Naive B cell (primary cell): ENCODE data around the gene NCAPD3. TPM values are rescaled to one million over a fixed set of nuclear protein-coding genes. Genes with fewer than 3 reads are reported as not detected.

Experiments used
- ATAC-seq, 2 donors: fragments of 150-1000 bp; cut with Tn5 transposase; 2 replicates each; pipeline ENCODE4 v1.10.0; 2021; ENCODE audit warnings: low read depth in 2 of 2, mild to moderate bottlenecking in 2 of 2, moderate library complexity in 2 of 2
- DNase-seq: peaks from one replicate; pipeline ENCODE4 v3.0.0; 2022
- H3K27ac Mint-ChIP-seq, 6 donors: one replicate each; pipeline ENCODE4 v1.8.0; 2020 to 2022; ENCODE audit warnings: mild to moderate bottlenecking in 6 of 6, mixed read lengths in 6 of 6, moderate library complexity in 5 of 6, inconsistent platforms in 2 of 6
- H3K27me3 Mint-ChIP-seq, 3 donors: one replicate each; pipeline ENCODE4 v1.8.0; 2021 to 2022; ENCODE audit warnings: mixed read lengths in 3 of 3, mild to moderate bottlenecking in 1 of 3
- H3K36me3 Mint-ChIP-seq, 2 donors: one replicate each; pipeline ENCODE4 v1.8.0; 2020 to 2022; ENCODE audit warnings: mixed read lengths in 2 of 2, inconsistent platforms in 1 of 2, mild to moderate bottlenecking in 1 of 2
- H3K4me1 Mint-ChIP-seq, 3 donors: one replicate each; pipeline ENCODE4 v1.8.0; 2020 to 2022; ENCODE audit warnings: mixed read lengths in 3 of 3, inconsistent platforms in 1 of 3, mild to moderate bottlenecking in 1 of 3, moderate library complexity in 1 of 3
- H3K4me3 Mint-ChIP-seq, 8 donors: one replicate each; pipeline ENCODE4 v1.8.0; 2020 to 2022; ENCODE audit warnings: mild to moderate bottlenecking in 8 of 8, mixed read lengths in 8 of 8, moderate library complexity in 8 of 8, inconsistent platforms in 2 of 8
- H3K9me3 Mint-ChIP-seq, 7 donors: one replicate each; pipeline ENCODE4 v1.8.0; 2020 to 2022; ENCODE audit warnings: mixed read lengths in 7 of 7, mild to moderate bottlenecking in 5 of 7, inconsistent platforms in 2 of 7, moderate library complexity in 1 of 7
- polyA plus RNA-seq, 6 donors: library from polyadenylated mRNA; unstranded; fragments of 300-500 nt; fragmentation: Illumina TruSeq; gene quantifications; one replicate each; pipeline ENCODE4 v1.2.3, GENCODE V29; 2021; ENCODE audit warnings: low read depth in 6 of 6

Gene NCAPD3
- polyA plus RNA-seq, 6 donors from 2014 or later: 6.2 to 13.2 (median 8.6) TPM

DNA sequence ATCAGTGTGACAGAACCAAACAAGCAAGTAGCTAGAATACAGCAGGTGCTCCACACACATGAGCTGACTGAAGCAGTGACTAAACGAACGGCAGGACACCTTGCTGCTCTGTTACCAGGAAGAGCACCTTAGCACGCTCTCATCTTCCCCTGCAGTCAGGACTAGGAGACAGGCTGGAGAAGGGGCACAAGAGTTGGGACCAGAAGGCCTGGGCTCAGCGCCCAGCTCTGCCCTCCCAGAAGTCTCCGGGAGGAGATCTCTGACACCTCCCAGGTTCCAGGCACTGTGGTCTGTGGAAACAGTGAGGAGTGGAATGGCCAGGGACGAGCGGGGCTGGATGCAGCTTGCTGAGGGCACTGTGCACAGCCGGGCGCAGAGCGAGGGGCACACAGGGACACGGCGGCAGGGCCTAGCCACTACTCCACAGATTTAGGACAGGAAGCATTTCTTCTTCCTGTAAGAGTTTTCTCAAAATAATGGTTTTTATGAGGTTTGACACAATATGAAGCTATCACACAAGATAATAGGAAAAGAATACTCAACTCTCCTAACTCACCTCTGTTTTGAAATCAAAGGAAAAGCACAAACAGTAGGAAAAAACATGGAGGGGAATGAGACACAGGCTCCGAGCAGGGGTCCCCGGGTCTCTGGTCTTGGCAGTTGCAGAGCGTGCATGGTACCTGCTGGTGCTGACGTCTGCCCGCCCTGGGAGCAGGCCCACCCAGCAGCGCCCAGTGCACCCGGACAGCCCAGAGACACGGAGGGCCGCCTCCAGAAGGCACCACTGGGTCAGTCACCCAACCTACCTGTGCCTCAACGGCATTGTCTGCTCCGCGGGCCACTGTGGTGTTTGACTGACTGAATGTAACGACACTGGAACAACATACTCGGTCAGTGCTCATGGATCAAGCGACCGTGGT is 67.6 kb downstream of the NCAPD3 start:
- Mint-ChIP-seq H3K27ac (no peak overlapping the region), H3K36me3 (peaks cover 16 to 35% of the 10 kb centered on the region in 2 donors), H3K4me3 (no peak overlapping the region), H3K4me1 (peaks cover 0 to 4% (median 0%) of the 10 kb centered on the region in 3 donors), H3K9me3 (no peaks in the 10 kb centered on the region), H3K27me3 (no peaks in the 10 kb centered on the region)
- DNase-seq (no peak), ATAC-seq (no peak)

DNA sequence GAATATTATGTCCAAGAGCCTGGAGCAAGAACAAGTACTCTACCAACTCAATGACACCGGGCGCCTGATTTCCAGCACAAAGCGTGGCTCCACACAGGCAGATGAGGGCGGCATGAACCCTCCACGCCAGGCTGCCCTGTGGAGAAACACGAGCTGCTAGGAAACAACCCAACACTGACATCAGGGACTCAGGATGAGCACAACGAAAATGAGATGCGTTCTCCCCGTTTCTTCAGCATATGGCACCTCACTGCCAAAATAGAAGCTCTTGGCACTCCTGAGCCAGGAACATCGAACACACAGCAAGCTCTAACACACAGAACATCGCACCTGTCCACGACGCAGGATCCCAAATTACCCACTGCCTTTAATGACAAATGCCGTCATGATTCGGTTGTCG is 68.3 kb downstream of the NCAPD3 start:
- no peaks in the 10 kb centered on the region for H3K9me3 Mint-ChIP-seq
- peaks cover 0 to 4% (median 0%) of the 10 kb centered on the region in 3 donors for H3K4me1 Mint-ChIP-seq
- no peak for ATAC-seq
- peaks cover 15 to 35% of the 10 kb centered on the region in 2 donors for H3K36me3 Mint-ChIP-seq
- H3K4me3 Mint-ChIP-seq: no peak overlapping the region
- no peak for DNase-seq
- H3K27ac Mint-ChIP-seq: no peak overlapping the region
- no peaks in the 10 kb centered on the region for H3K27me3 Mint-ChIP-seq

DNA sequence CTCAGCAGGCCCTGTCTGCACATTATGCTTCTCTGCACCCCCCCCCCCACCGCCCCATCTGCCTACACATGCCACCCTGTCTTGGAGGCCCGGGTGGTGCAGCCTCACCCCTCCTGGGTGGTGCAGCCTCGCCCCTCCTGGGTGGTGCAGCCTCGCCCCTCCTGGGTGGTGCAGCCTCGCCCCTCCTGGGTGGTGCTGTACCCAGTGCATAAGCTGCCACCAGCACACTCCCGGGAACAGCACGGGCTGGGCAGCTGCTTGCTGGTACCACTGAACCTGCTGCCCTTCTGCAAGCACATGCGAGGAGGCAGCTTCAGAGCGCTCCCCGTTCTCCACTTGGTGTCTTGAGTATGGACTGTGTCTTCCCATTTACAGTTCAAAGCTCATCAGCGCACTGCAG is 69.3 kb downstream of the NCAPD3 start:
- H3K4me1 Mint-ChIP-seq: peaks cover 0 to 4% (median 0%) of the 10 kb centered on the region in 3 donors
- H3K27me3 Mint-ChIP-seq: no peaks in the 10 kb centered on the region
- no peak overlapping the region for H3K27ac Mint-ChIP-seq
- peaks cover 9 to 26% of the 10 kb centered on the region in 2 donors for H3K36me3 Mint-ChIP-seq
- DNase-seq (no peak), ATAC-seq (no peak)
- H3K9me3 Mint-ChIP-seq: no peaks in the 10 kb centered on the region
- H3K4me3 Mint-ChIP-seq: no peak overlapping the region

DNA sequence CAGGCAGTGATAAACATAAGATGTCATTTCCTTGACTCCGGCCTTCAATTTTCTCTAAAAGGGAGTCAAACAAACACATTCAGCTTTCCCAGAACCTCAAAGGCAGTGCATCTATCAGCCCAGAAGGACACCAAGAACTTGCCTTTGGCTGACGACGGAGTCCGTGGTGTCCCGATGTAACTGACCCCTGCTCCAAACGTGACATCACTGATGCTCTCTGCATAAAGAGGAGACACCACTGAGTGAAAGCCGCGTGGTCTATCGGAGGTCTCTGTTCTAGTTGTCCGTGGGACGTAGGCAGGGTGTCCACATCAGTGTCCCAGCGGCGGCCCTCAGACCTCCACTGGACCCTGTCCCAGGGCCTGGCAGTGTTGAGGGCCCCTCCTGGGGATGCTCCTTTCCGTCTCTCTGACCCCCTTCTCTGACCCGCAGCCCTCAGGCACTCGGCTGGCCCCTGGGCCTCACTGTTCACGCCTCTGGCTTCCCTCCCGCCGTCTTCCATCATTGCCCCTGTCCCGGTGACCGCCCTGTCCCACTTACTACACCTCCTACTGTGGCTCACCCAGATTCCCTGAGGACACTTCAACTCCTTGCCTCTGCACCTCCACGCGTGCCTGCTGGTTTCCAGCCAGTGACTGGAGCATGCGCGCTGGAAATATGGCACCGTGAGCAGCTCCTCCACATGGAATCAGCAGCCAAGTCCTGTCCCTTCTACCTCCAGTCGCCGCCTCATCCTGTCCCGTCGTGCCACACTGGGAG is 70.4 kb downstream of the NCAPD3 start:
- DNase-seq (peak; percentile 3), ATAC-seq (no peak)
- H3K4me3 Mint-ChIP-seq: peak overlapping the region in 1 of 8 donors; percentile 81

DNA sequence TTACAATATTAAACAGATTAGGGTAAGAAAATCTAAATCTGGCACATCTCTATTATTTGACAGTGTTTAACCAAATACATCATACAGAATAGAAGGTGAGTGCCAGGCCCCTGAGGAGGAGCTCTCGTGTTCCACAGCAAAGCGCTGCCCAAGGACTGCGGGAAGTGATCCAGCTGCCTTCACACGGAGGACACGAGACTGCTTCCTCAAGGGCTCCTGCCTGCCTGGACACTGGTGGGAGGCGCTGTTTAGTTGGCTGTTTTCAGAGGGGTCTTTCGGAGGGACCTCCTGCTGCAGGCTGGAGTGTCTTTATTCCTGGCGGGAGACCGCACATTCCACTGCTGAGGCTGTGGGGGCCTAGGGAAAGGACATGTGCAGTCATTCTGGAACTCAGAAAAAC is 71.1 kb downstream of the NCAPD3 start:
- ATAC-seq (no peak), DNase-seq (no peak)
- Mint-ChIP-seq H3K27ac (peak overlapping the region in 1 of 6 donors; percentile 4), H3K9me3 (no peaks in the 10 kb centered on the region), H3K27me3 (no peaks in the 10 kb centered on the region), H3K4me3 (peak overlapping the region in 1 of 8 donors; percentile 35), H3K4me1 (peaks cover 0 to 4% (median 0%) of the 10 kb centered on the region in 3 donors), H3K36me3 (peaks cover 9 to 22% of the 10 kb centered on the region in 2 donors)

More for the DNA sequence above, 70.4 kb downstream of the NCAPD3 start:
- Mint-ChIP-seq H3K9me3 (no peaks in the 10 kb centered on the region), H3K4me1 (peaks cover 0 to 4% (median 0%) of the 10 kb centered on the region in 3 donors), H3K27ac (peak overlapping the region in 1 of 6 donors; percentile 72), H3K36me3 (peaks cover 9 to 22% of the 10 kb centered on the region in 2 donors), H3K27me3 (no peaks in the 10 kb centered on the region)

DNA sequence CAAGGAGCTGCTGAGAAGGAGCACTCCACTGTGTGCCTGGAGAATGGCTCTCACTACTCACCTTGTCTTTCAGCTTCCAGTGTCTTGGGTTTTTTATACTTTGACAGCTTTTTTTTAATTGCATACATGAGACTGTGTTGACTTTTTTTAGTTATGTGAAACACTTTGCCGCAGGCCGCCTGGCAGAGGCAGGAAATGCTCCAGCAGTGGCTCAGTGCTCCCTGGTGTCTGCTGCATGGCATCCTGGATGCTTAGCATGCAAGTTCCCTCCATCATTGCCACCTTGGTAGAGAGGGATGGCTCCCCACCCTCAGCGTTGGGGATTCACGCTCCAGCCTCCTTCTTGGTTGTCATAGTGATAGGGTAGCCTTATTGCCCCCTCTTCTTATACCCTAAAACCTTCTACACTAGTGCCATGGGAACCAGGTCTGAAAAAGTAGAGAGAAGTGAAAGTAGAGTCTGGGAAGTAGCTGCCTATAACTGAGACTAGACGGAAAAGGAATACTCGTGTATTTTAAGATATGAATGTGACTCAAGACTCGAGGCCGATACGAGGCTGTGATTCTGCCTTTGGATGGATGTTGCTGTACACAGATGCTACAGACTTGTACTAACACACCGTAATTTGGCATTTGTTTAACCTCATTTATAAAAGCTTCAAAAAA is 72.6 kb downstream of the NCAPD3 start:
- DNase-seq (no peak), ATAC-seq (no peak)
- Mint-ChIP-seq H3K27me3 (no peaks in the 10 kb centered on the region), H3K36me3 (peaks cover 4 to 15% of the 10 kb centered on the region in 2 donors), H3K4me1 (peaks cover 0 to 4% (median 0%) of the 10 kb centered on the region in 3 donors), H3K9me3 (no peaks in the 10 kb centered on the region), H3K4me3 (peak overlapping the region in 1 of 8 donors; percentile 1), H3K27ac (peak overlapping the region in 1 of 6 donors; percentile 86)

DNA sequence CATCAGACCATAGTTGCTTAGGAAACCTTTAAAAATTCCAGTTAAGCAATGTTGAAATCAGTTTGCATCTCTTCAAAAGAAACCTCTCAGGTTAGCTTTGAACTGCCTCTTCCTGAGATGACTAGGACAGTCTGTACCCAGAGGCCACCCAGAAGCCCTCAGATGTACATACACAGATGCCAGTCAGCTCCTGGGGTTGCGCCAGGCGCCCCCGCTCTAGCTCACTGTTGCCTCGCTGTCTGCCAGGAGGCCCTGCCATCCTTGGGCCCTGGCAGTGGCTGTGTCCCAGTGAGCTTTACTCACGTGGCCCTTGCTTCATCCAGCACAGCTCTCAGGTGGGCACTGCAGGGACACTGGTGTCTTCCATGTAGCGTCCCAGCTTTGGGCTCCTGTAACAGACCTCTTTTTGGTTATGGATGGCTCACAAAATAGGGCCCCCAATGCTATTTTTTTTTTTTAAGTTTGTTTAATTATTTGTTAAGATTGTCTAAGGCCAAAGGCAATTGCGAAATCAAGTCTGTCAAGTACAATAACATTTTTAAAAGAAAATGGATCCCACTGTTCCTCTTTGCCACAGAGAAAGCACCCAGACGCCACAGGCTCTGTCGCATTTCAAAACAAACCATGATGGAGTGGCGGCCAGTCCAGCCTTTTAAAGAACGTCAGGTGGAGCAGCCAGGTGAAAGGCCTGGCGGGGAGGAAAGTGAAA is 73.4 kb downstream of the NCAPD3 start:
- no peaks in the 10 kb centered on the region for H3K9me3 Mint-ChIP-seq
- peaks cover 4 to 15% of the 10 kb centered on the region in 2 donors for H3K36me3 Mint-ChIP-seq
- no peak for DNase-seq
- H3K4me1 Mint-ChIP-seq: peaks cover 0 to 4% (median 0%) of the 10 kb centered on the region in 3 donors
- H3K27me3 Mint-ChIP-seq: no peaks in the 10 kb centered on the region
- no peak for ATAC-seq
- no peak overlapping the region for H3K4me3 Mint-ChIP-seq
- H3K27ac Mint-ChIP-seq: peak overlapping the region in 1 of 6 donors; percentile 20

DNA sequence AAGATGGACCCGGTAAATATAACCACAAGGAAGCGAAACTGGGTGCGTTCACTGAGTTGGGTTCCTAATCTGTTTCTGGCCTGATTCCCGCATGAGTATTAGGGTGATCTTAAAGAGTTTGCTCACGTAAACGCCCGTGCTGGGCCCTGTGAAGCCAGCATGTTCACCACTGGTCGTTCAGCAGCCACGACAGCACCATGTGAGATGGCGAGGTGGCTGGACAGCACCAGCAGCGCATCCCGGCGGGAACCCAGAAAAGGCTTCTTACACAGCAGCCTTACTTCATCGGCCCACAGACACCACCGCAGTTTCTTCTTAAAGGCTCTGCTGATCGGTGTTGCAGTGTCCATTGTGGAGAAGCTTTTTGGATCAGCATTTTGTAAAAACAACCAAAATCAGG is 74.4 kb downstream of the NCAPD3 start:
- no peaks in the 10 kb centered on the region for H3K27me3 Mint-ChIP-seq
- peaks cover 4 to 18% of the 10 kb centered on the region in 2 donors for H3K36me3 Mint-ChIP-seq
- peaks cover 0 to 4% (median 0%) of the 10 kb centered on the region in 3 donors for H3K4me1 Mint-ChIP-seq
- H3K27ac Mint-ChIP-seq: peak overlapping the region in 1 of 6 donors; percentile 51
- no peak for DNase-seq
- ATAC-seq: no peak
- no peak overlapping the region for H3K4me3 Mint-ChIP-seq
- H3K9me3 Mint-ChIP-seq: no peaks in the 10 kb centered on the region

DNA sequence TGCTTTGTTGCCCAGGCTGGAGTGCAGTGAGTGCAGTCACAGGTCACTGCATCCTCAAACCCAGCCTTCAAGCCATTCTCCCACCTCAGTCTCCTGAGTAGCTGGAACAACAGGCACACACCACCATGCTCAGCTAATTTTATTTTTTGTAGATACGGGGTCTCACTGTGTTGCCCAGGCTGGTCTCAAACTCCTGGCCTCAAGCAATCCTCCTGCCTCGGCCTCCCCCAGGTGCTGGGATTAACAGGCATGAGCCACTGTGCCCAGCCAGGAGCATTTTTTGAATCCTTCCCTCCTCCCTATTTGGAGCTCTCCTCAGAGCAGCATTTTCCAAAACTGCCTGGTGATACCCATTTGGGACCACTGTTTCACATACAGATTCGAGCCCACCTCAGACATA is 77.2 kb downstream of the NCAPD3 start:
- peaks cover 0 to 4% (median 0%) of the 10 kb centered on the region in 3 donors for H3K4me1 Mint-ChIP-seq
- peaks cover 8 to 23% of the 10 kb centered on the region in 2 donors for H3K36me3 Mint-ChIP-seq
- ATAC-seq: no peak
- no peaks in the 10 kb centered on the region for H3K9me3 Mint-ChIP-seq
- DNase-seq: no peak
- no peaks in the 10 kb centered on the region for H3K27me3 Mint-ChIP-seq
- no peak overlapping the region for H3K4me3 Mint-ChIP-seq
- peak overlapping the region in 1 of 6 donors; percentile 78 for H3K27ac Mint-ChIP-seq

DNA sequence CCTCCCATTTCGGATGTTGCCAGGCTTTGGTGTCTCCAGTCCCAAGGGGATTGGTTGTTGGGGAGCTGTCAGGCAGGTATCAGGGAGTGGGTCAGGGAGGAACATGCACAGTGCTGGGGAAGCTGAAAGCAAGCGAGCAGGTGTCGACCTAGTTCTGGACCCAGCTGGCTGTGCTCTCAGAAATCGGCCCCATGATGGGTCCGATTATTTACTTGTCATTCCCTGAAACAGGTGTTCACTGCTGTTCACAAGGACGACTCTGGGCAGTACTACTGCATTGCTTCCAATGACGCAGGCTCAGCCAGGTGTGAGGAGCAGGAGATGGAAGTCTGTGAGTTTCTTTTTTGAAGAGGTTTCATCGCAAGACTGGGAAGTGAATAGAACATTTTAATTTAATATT is 78.1 kb downstream of the NCAPD3 start:
- H3K9me3 Mint-ChIP-seq: no peaks in the 10 kb centered on the region

DNA sequence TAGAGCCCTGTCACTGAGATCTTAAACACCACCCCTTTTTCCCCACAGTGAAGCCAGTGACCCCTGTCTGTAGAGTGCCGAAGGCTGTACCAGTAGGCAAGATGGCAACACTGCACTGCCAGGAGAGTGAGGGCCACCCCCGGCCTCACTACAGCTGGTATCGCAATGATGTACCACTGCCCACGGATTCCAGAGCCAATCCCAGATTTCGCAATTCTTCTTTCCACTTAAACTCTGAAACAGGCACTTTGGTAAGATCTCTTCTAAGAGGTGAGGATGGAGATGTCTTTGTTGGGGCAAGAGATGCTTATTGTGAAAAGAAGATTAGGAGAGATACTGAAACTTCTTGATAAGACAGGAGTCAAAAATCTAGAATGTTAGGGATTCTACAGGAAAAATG is 79.0 kb downstream of the NCAPD3 start:
- no peak for DNase-seq
- H3K4me3 Mint-ChIP-seq: no peak overlapping the region
- H3K4me1 Mint-ChIP-seq: peaks cover 0 to 4% (median 0%) of the 10 kb centered on the region in 3 donors
- no peaks in the 10 kb centered on the region for H3K9me3 Mint-ChIP-seq
- peak overlapping the region in 2 of 6 donors; percentile 19 to 37 for H3K27ac Mint-ChIP-seq
- ATAC-seq: no peak
- H3K27me3 Mint-ChIP-seq: no peaks in the 10 kb centered on the region
- H3K36me3 Mint-ChIP-seq: peaks cover 8 to 32% of the 10 kb centered on the region in 2 donors

More for the DNA sequence above, 78.1 kb downstream of the NCAPD3 start:
- no peaks in the 10 kb centered on the region for H3K27me3 Mint-ChIP-seq
- no peak for ATAC-seq
- H3K4me3 Mint-ChIP-seq: no peak overlapping the region
- H3K36me3 Mint-ChIP-seq: peaks cover 8 to 32% of the 10 kb centered on the region in 2 donors
- DNase-seq: no peak
- peaks cover 0 to 4% (median 0%) of the 10 kb centered on the region in 3 donors for H3K4me1 Mint-ChIP-seq
- H3K27ac Mint-ChIP-seq: peak overlapping the region in 1 of 6 donors; percentile 44

DNA sequence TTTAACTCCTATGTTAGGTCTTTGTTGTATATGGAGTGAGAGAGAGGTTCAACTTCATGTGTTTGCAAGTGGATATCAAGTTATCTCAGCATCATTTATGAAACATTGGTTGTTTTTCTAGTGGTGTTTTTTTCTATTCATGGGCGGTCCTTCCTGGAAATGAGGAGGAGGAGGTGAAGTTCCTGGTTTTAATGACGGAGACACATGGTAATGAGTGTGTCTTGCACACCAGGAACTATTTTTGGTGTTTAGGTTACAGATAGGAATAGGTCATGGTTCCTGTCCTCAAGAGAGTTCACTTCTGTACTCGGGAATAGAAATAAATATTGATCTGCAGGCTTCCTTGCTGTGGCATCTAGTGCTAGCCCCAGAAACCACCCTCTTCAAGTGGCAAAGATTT is 80.0 kb downstream of the NCAPD3 start:
- Mint-ChIP-seq H3K36me3 (peaks cover 8 to 32% of the 10 kb centered on the region in 2 donors), H3K9me3 (no peaks in the 10 kb centered on the region), H3K4me1 (peaks cover 0 to 4% (median 3%) of the 10 kb centered on the region in 3 donors), H3K27ac (peak overlapping the region in 1 of 6 donors; percentile 65), H3K27me3 (no peaks in the 10 kb centered on the region), H3K4me3 (no peak overlapping the region)
- ATAC-seq: no peak
- no peak for DNase-seq
